ENCODE data around the gene CYP46A1.

DNA sequence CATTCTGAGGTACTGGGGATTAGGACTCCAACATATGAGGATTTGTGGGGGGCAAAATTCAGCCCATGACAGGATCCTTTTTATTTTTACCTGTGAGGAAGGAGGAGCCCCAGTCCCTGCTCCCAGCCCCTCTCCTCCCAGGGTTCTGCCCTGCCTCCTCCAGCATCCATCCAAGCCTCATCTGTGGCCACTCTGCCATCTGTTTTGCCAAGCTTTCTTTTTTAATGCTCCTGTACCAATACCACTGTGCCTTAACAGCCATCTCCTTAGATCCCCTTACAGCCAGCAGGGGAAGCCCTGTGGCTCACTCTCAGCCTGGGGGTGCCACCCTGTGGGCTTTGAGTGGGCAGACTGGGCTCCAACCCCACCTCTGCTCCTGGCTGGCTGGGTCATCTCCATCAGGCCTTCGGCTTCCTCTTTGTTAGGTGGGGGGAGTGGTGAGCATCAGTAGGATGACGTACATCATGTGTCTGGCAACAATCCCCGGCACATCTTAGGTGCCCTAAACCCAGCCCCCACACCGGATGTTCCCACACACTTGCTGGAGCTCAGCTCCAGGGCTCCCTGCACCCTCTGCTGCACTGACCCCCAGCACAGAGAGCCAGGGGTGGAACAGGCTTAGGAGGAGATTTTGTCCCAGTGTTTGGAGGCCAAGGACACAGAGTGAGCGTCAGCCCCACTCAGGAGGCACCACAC, 40.2 kb downstream of the CYP46A1 start:
- TF ChIP-seq TAF1 (IDR thresholded peaks at IDR 0.05; ENCODE audit: borderline replicate concordance, insufficient read depth, low read length) (no peak), REST (IDR thresholded peaks at IDR 0.05; ENCODE audit: insufficient read depth in 1 of 2, low read depth in 2 of 2, low read length in 2 of 2) (no peak), POLR2AphosphoS5 (IDR thresholded peaks at IDR 0.05; ENCODE audit: low read depth, low read length) (no peak)
